Measurements from ENCODE around the gene ARHGEF25.
"Not testable (repeated sequence)": the region's sequence is repeated elsewhere in the genome, so short reads cannot be mapped to it uniquely, and the experiment has no call there.

Gene ARHGEF25

GRCh38 chr12:57586128-57586527, 25.1 kb upstream of the ARHGEF25 start:
- no peak for DNase-seq

- no peak for DNase-seq
Measured at GRCh38 chr12:57586832-57587429, 24.3 kb upstream of the ARHGEF25 start.

DNA sequence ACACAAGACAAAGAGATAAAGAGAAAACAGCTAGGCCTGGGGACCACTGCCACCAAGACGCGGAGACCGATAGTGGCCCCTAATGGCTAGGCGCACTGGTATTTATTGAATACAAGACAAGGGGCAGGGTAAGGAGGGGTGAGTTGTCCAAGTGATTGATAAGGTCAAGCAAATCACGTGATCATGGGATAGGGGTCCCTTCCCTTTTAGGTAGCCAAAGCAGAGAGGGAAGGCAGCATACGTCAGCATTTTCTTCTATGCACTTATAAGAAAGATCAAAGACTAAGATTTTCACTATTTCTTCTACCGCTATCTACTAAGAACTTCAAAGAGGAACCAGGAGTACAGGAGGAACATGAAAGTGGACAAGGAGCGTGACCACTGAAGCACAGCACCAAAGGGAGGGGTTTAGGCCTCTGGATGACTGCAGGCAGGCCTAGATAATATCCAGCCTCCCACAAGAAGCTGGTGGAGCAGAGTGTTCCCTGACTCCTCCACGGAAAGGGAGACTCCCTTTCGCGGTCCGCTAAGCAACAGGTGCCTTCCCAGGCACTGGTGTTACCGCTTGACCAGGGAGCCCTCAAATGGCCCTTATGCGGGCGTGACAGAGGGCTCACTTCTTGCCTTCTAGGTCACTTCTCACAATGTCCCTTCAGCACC, 22.2 kb upstream of the ARHGEF25 start:
- not testable (repeated sequence) for DNase-seq

GRCh38 chr12:57590479-57590863, 20.8 kb upstream of the ARHGEF25 start:
- no peak for DNase-seq

GRCh38 chr12:57590864-57591781, 20.1 kb upstream of the ARHGEF25 start, which contains the start of gene PIP4K2C:
PIP4K2C (plus strand) TSS chr12:57591192; CDS start chr12:57591290, 98 bp downstream.
- DNase-seq: peak; percentile 77

GRCh38 chr12:57591782-57592325, 19.4 kb upstream of the ARHGEF25 start:
- DNase-seq: no peak

DNA sequence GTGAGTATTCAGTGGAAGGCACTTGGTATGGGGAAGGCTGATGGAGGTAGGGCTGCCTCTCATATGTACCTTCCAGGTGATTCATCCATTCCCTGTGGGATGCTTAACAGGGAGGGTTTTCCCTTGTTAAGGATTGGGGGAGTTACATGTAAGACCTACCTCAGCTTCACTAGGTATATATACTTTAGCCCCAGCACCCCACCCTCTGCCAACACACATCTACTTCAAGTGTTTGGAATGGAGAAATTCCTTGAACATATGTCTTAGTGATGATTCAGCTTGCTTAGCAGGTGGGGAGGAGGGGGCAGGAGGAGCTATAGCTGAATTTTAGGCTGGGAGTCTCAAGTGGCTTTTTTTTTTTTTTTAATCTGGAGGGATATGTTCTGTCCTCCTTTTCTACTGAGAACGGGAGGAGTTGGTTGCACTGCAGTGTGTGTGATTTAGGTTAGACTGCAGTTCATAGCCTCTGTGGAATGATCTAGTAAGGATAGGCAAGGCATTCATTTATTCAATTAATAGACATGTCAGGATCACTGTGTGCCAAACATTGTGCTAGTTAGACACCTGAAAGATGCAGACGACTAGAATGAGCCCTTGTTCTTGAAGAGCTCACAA, 18.6 kb upstream of the ARHGEF25 start:
- no peak for DNase-seq

GRCh38 chr12:57593187-57593586, 18.0 kb upstream of the ARHGEF25 start:
- no peak for DNase-seq

DNA sequence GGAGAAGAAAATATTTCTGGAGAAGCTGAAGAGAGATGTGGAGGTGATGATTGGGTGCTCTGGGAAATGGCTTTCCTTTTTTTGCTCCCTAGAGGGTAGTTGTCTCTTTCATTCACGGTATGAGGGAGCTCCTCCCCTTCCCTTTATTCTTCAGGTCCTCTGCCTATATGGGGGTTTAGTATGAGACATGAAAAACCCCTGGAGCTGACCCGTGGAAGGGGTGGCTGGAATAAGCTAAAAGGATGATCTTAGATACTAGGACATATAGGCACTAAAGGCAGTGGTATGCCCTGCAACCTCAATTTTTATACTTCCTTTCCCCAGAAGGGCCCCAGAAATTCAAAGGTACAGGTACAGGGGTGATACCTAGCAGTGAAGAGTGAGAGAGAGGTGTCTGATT, 10.8 kb upstream of the ARHGEF25 start:
- no peak for DNase-seq

- no peak for DNase-seq
Measured at GRCh38 chr12:57602544-57602943, 8.7 kb upstream of the ARHGEF25 start.

GRCh38 chr12:57603324-57603723, 7.9 kb upstream of the ARHGEF25 start:
- no peak for DNase-seq

- no peak for DNase-seq
Measured at GRCh38 chr12:57603815-57604453, 7.3 kb upstream of the ARHGEF25 start.

GRCh38 chr12:57604454-57604991, 6.7 kb upstream of the ARHGEF25 start, which contains the start of gene DTX3:
DTX3 (plus strand) TSS chr12:57604824; CDS start chr12:57606518, 1,694 bp downstream.
- no peak for DNase-seq

GRCh38 chr12:57604992-57605810, 6.0 kb upstream of the ARHGEF25 start:
- no peak for DNase-seq

GRCh38 chr12:57605811-57606311, 5.4 kb upstream of the ARHGEF25 start:
- no peak for DNase-seq

GRCh38 chr12:57606399-57606798, 4.8 kb upstream of the ARHGEF25 start:
- no peak for DNase-seq

DNA sequence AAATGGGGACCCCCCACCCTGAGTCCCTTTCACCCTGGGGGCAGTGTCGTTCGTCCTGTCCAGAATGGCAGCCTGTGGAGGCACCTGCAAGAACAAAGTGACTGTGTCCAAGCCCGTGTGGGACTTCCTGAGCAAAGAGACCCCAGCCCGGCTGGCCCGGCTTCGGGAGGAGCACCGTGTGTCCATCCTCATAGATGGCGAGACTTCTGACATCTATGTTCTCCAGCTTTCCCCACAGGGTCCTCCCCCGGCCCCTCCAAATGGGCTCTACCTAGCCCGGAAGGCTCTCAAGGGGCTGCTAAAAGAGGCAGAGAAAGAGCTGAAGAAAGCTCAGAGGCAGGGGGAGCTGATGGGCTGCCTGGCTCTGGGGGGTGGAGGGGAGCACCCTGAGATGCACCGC, 4.4 kb upstream of the ARHGEF25 start:
- no peak for DNase-seq

DNA sequence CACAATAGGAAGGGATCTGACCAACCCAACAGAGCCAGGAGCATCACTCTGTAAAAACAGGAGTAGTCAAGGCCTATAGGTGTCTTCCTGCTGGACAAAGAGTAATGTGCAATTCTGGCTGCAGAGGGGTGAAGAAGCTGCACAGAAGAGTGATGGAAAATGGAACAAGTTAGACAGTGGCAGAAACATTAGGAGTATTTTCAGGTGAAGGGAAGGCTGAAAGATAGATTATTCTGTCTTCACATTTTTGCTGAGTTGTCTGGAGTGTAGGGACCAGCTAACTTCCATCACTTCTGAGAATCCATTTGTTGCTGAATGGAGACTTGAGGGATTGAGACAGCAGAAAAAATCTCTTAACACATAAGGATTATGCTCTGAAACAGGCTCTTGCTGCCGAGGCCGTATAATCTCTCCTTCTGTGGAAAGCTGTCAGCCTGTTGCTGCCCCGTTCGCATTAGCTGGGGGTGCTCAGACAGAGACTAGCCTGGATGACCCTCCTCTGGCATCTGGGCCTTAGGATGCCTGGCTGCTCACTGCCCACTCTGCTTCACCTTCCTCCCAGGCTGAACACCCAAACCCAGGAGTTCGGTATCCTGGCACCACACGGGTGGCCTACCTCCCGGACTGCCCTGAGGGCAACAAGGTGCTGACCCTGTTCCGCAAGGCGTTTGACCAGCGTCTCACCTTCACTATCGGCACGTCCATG, 3.1 kb upstream of the ARHGEF25 start:
- no peak for DNase-seq

GRCh38 chr12:57609101-57609780, 2.0 kb upstream of the ARHGEF25 start:
- no peak for DNase-seq

Measured in stimulated activated CD4-positive, alpha-beta T cell treated with anti-CD3 and anti-CD28 coated beads, Interleukin-1b, Interleukin-23, amount 100 ng/mL, for 48 hours (primary cell).